AG04449 (cell line): ENCODE results near the gene RHEB.

ENCODE experiments used
- CTCF ChIA-PET: fragments of 350-600 bp; formaldehyde crosslinking; extraction: SDS; loops from one replicate; lab custom pipeline; 2021; ENCODE audit warnings: antibody characterized with exemption; lab: Yijun Ruan, JAX
- POLR2A ChIA-PET: fragments of 400-600, 350-600 bp; formaldehyde crosslinking; extraction: SDS; loops from one replicate; lab custom pipeline; 2020; ENCODE audit warnings: antibody characterized with exemption, inconsistent platforms; lab: Yijun Ruan, JAX
- DNase-seq: peaks from one replicate; pipeline ENCODE4 v3.0.0-alpha.2; 2010; ENCODE audit warnings: low read depth, low spot score
- H3K4me3 ChIP-seq: 2 replicates; pipeline ENCODE4 v1.5.1; 2011; ENCODE audit warnings: low read depth, mild to moderate bottlenecking, control low read depth, low read length
- CTCF ChIP-seq: IDR thresholded peaks from one replicate; pipeline ENCODE4 v1.5.1; 2011; ENCODE audit warnings: mild to moderate bottlenecking, moderate library complexity, low read length, control low read depth, inconsistent platforms; ENCODE audit not compliant: insufficient read depth; ENCODE audit errors: missing control alignments

The RHEB gene

GRCh38 chr7:151448261-151449252, 71.1 kb downstream of the RHEB start:
- peak; percentile 82 for TF ChIP-seq CTCF
- POLR2A ChIA-PET, result interaction anchor here (0.8 kb wide), 2 partner anchors 82 to 208 kb away, joined by 3 read pairs; no protein-coding TSS in a partner anchor
- DNase-seq, result no peak
- peak overlapping the region; percentile 54 for H3K4me3 ChIP-seq
- CTCF ChIA-PET, result interaction anchor here (0.6 to 14.9 kb wide), 50 partner anchors 10 to 314 kb away, joined by 3 to 270 read pairs (median 4); partner anchors contain the start of gene CRYGN

- DNase-seq, result no peak
- CTCF ChIA-PET, result interaction anchor here (0.7 to 14.9 kb wide), 31 partner anchors 10 to 314 kb away, joined by 3 to 270 read pairs (median 7); partner anchors contain the start of gene CRYGN
- peak overlapping the region; percentile 54 for H3K4me3 ChIP-seq
- POLR2A ChIA-PET, result interaction anchor here (0.8 kb wide), 2 partner anchors 82 to 208 kb away, joined by 3 read pairs; no protein-coding TSS in a partner anchor
- no peak for TF ChIP-seq CTCF
Measured at GRCh38 chr7:151447901-151448260, 71.8 kb downstream of the RHEB start.

DNA sequence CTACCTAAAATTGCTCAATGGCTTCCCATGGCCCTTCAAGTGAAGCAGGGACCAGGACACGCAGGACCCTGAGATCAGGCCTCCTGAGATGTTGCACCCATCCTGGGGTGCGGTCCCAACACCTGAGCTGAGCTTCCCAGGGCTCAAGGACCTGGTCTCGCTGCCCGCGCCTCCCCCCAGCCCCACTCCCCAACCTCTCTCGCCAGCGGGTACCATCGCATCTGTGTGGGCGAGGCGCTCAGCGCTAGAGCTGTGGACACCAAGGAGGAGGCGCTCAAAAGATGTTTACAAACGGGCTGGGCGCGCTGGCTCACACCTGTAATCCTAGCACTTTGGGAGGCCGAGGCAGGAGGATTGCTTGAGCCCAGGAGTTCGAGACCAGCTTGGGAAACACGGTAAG, 72.4 kb downstream of the RHEB start:
- no peak overlapping the region for H3K4me3 ChIP-seq

DNA sequence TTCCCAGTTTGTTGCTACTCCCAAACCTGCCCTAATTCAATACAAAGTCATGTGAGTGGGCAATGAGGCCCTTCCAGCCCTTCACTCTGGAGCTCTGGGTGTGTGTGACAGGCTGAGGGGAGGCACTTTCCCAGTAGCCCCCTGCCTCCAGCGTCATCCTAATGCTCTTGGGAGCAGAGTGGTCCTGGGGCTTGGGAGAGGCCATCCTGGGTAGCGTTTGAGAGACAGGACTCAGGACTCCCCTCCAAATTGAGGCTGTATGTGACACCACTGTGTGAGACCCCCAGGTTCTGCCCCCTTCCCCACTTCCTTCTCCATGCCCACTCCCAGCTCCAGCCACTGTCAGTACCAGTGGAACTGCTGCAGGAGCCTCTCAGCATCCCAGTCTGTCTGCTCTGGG, 73.3 kb downstream of the RHEB start:
- CTCF ChIA-PET, result interaction anchor here (5.8 to 14.9 kb wide), 5 partner anchors 9 to 136 kb away, joined by 45 to 270 read pairs (median 78); partner anchors contain the start of gene CRYGN
- H3K4me3 ChIP-seq, result no peak overlapping the region
- POLR2A ChIA-PET, result no interaction called here
- no peak for TF ChIP-seq CTCF
- DNase-seq, result no peak

More for the DNA sequence above, 72.4 kb downstream of the RHEB start:
- TF ChIP-seq CTCF, result no peak
- ChIA-PET POLR2A (no interaction called here), CTCF (interaction anchor here (1.2 to 14.9 kb wide), 14 partner anchors 10 to 311 kb away, joined by 3 to 270 read pairs (median 36); partner anchors contain the start of gene CRYGN)
- no peak for DNase-seq

DNA sequence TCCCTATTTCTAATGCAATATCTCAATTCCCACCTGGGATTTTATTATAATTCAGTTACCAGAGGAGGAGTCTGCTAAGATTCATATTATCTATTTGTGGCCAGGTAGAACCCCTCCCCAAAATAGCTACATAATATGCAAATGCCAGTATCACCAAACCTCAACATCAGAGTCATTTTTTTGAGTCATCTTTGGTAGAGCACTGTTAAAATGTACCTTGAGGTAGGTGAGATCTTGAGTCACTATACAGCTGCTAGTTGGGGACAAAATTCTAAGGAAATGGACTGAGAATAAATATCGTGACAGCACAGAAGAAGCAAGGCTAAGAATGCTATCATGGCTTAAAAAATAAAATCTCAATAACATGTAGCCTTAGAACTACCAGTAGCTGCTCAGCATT, 75.1 kb downstream of the RHEB start:
- TF ChIP-seq CTCF, result no peak
- ChIA-PET CTCF (interaction anchor here (1.3 to 14.9 kb wide), 4 partner anchors 74 to 140 kb away, joined by 4 to 270 read pairs (median 84); no protein-coding TSS in a partner anchor), POLR2A (no interaction called here)
- no peak for DNase-seq
- H3K4me3 ChIP-seq, result no peak overlapping the region
